ENCODE results near the gene CCDC8.

DNA sequence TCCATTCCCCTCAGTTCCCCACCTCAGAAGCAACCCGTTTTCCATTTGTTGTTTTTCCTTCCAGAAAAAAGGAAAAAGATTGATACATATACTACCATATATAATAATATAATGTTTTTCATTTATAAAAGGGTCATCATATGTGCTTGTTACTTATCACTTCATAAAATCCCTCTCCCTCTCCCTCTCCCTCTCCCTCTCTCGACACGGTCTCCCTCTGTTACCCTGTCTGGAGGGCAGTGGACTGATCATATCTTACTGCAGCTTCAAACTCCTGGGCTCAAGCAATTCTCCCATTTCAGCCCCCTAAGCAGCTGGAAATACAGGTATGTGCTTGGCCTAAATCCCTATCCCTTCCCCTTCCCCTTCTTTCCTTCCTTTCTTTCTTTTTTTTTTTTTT, 40.9 kb upstream of the CCDC8 start:
- TF ChIP-seq, protein P1, sequence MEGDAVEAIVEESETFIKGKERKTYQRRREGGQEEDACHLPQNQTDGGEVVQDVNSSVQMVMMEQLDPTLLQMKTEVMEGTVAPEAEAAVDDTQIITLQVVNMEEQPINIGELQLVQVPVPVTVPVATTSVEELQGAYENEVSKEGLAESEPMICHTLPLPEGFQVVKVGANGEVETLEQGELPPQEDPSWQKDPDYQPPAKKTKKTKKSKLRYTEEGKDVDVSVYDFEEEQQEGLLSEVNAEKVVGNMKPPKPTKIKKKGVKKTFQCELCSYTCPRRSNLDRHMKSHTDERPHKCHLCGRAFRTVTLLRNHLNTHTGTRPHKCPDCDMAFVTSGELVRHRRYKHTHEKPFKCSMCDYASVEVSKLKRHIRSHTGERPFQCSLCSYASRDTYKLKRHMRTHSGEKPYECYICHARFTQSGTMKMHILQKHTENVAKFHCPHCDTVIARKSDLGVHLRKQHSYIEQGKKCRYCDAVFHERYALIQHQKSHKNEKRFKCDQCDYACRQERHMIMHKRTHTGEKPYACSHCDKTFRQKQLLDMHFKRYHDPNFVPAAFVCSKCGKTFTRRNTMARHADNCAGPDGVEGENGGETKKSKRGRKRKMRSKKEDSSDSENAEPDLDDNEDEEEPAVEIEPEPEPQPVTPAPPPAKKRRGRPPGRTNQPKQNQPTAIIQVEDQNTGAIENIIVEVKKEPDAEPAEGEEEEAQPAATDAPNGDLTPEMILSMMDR (IDR thresholded peaks at IDR 0.05) = no peak
- TF ChIP-seq EZH2phosphoT487 (IDR thresholded peaks at IDR 0.05; ENCODE audit: borderline replicate concordance, low read depth) = no peak
- TF ChIP-seq RAD21 (IDR thresholded peaks at IDR 0.05; ENCODE audit: low read length) = no peak
- no peak for TF ChIP-seq ELF1 (IDR thresholded peaks at IDR 0.05)

Data from SK-N-SH (cell line).